HCT116 (cell line): ENCODE data around the gene AMBRA1. TPM values are rescaled to one million over a fixed set of nuclear protein-coding genes. Genes with fewer than 3 reads are reported as not detected.

Experiments
- ATAC-seq: fragments of 200-7000 bp; cut with Tn5 transposase; 2 replicates; pipeline ENCODE4 v1.9.1; 2020; ENCODE audit warnings: mild to moderate bottlenecking, moderate library complexity
- BruUV-seq: library from RNA; stranded (reverse); fragments of 400-500 nt; replicated peaks from 2 replicates; lab custom pipeline; 2021; lab: Mats Ljungman, UMichigan
- CTCF ChIA-PET: fragments of 300-600 bp; sonication (Branson Sonifier 250); formaldehyde crosslinking; loops from one replicate; lab custom pipeline; 2021; ENCODE audit warnings: antibody characterized with exemption; lab: Charles Lee
- POLR2A ChIA-PET: fragments of 300-600, 350-600 bp; sonication (Branson Sonifier 250); formaldehyde crosslinking; loops from one replicate; lab custom pipeline; 2021; ENCODE audit warnings: antibody characterized with exemption; lab: Charles Lee
- RAD21 ChIA-PET, 2 experiments: fragments of 300-600 bp; sonication (Branson Sonifier 250); formaldehyde crosslinking; loops; one replicate each; lab custom pipeline; 2023; ENCODE audit warnings: low total read pairs in 2 of 2; ENCODE audit not compliant: uncharacterized antibody in 2 of 2, unreplicated experiment in 2 of 2, low non-redundant PET in 1 of 2; lab: Charles Lee
- DNase-seq: peaks from one replicate; pipeline ENCODE4 v3.0.0-alpha.2; 2010; ENCODE audit warnings: low read depth, low spot score
- H2AFZ ChIP-seq: fragments of 200-600 bp; shearing (Covaris generic), sonication (generic); 2 replicates; pipeline ENCODE4 v1.6.1; 2017; ENCODE audit warnings: low read depth, mixed run types, mixed read lengths, antibody characterized with exemption, low read length; ENCODE audit not compliant: poor library complexity, severe bottlenecking
- H3K27ac ChIP-seq: 2 replicates; pipeline ENCODE4 v1.5.1; 2012; ENCODE audit warnings: low read depth, low read length
- H3K27me3 ChIP-seq: fragments of 200-600 bp; sonication (generic); 2 replicates; pipeline ENCODE4 v1.6.1; 2016; ENCODE audit warnings: mixed run types, low read length, mixed read lengths; ENCODE audit not compliant: insufficient read depth
- H3K36me3 ChIP-seq, 2 experiments: fragments of 200-500 bp in 1 of 2; fragments of 200-600 bp in 1 of 2; sonication (Bioruptor generic) in 1 of 2; sonication (generic) in 1 of 2; 2 replicates each; pipeline versions ENCODE4 v1.5.1 to v1.6.1; 2014 to 2016; ENCODE audit warnings: low read length in 2 of 2, inconsistent platforms in 1 of 2, mixed read lengths in 1 of 2, mixed run types in 1 of 2; ENCODE audit not compliant: insufficient read depth in 2 of 2, control insufficient read depth in 1 of 2
- H3K4me1 ChIP-seq, 2 experiments: fragments of 200-600 bp in 1 of 2; sonication (generic) in 1 of 2; 2 replicates each; pipeline versions ENCODE4 v1.5.1 to v1.6.1; 2012 to 2017; ENCODE audit warnings: low read length in 2 of 2, inconsistent platforms in 1 of 2, mild to moderate bottlenecking in 1 of 2, mixed read lengths in 1 of 2, mixed run types in 1 of 2, moderate library complexity in 1 of 2; ENCODE audit not compliant: insufficient read depth in 2 of 2, control insufficient read depth in 1 of 2
- H3K4me2 ChIP-seq: fragments of 200-600 bp; sonication (generic); 2 replicates; pipeline ENCODE4 v1.6.1; 2017; ENCODE audit warnings: mixed run types, low read length, mixed read lengths
- H3K4me3 ChIP-seq, 2 experiments: fragments of 200-600 bp in 1 of 2; sonication (generic) in 1 of 2; replicated peaks in 1 of 2; 2 replicates each; pipeline ENCODE4 v1.5.1; 2011 to 2016; ENCODE audit warnings: low read length in 2 of 2, control low read depth in 1 of 2, low read depth in 1 of 2, mild to moderate bottlenecking in 1 of 2, mixed read lengths in 1 of 2, mixed run types in 1 of 2
- H3K79me2 ChIP-seq: fragments of 200-600 bp; sonication (generic); 2 replicates; pipeline ENCODE4 v1.6.1; 2017; ENCODE audit warnings: mild to moderate bottlenecking, mixed run types, low read length, moderate library complexity, mixed read lengths; ENCODE audit not compliant: insufficient read depth
- H3K9ac ChIP-seq: fragments of 200-600 bp; sonication (generic); 2 replicates; pipeline ENCODE4 v1.6.1; 2016; ENCODE audit warnings: low read length, mixed read lengths
- H3K9me2 ChIP-seq: fragments of 200-600 bp; sonication (generic), shearing (Covaris generic); 2 replicates; pipeline ENCODE4 v1.6.1; 2017; ENCODE audit warnings: mixed run types, mild to moderate bottlenecking, moderate library complexity; ENCODE audit not compliant: insufficient read depth
- H3K9me3 ChIP-seq, 2 experiments: fragments of 200-500 bp in 1 of 2; fragments of 200-600 bp in 1 of 2; sonication (Bioruptor generic) in 1 of 2; sonication (generic) in 1 of 2; 2 replicates each; pipeline ENCODE4 v1.6.1; 2014 to 2017; ENCODE audit warnings: low read length in 2 of 2, mixed read lengths in 2 of 2, inconsistent platforms in 1 of 2, low read depth in 1 of 2, mild to moderate bottlenecking in 1 of 2, mixed run types in 1 of 2, moderate library complexity in 1 of 2; ENCODE audit not compliant: control insufficient read depth in 1 of 2, insufficient read depth in 1 of 2
- H4K20me1 ChIP-seq: fragments of 200-600 bp; sonication (generic), shearing (Covaris generic); 2 replicates; pipeline ENCODE4 v1.6.1; 2017; ENCODE audit warnings: mixed run types, mild to moderate bottlenecking, moderate library complexity; ENCODE audit not compliant: insufficient read depth
- CBX3 ChIP-seq: IDR thresholded peaks from 2 replicates; pipeline ENCODE4 v1.6.1; 2012; ENCODE audit warnings: low read depth
- CEBPB ChIP-seq: IDR thresholded peaks from 2 replicates; pipeline ENCODE4 v1.6.1; 2012; ENCODE audit warnings: low read depth
- ELF1 ChIP-seq: IDR thresholded peaks from 2 replicates; pipeline ENCODE4 v1.6.1; 2012; ENCODE audit warnings: low read depth, borderline replicate concordance
- JUND ChIP-seq: IDR thresholded peaks from 2 replicates; pipeline ENCODE4 v1.6.1; 2012
- MAX ChIP-seq: IDR thresholded peaks from 2 replicates; pipeline ENCODE4 v1.6.1; 2012
- SIN3A ChIP-seq: IDR thresholded peaks from 2 replicates; pipeline ENCODE4 v1.6.1; 2012; ENCODE audit warnings: low read depth
- SP1 ChIP-seq: IDR thresholded peaks from 2 replicates; pipeline ENCODE4 v1.6.1; 2012; ENCODE audit warnings: low read depth
- ZBTB33 ChIP-seq: IDR thresholded peaks from 2 replicates; pipeline ENCODE4 v1.6.1; 2011; ENCODE audit warnings: mild to moderate bottlenecking, low read length, moderate library complexity; ENCODE audit not compliant: insufficient replicate concordance; ENCODE audit errors: extremely low read depth
- ZNF274 ChIP-seq: fragments of 200-500 bp; sonication (Bioruptor generic); IDR thresholded peaks from 2 replicates; pipeline ENCODE4 v1.6.1; 2014; ENCODE audit warnings: mild to moderate bottlenecking, low read depth, low read length, inconsistent platforms
- intact Hi-C: fragments of 100-400 bp; cut with micrococcal nuclease; formaldehyde crosslinking; loops from 2 replicates; pipeline ENCODE4 v1.10.0; 2022
- total RNA-seq: library from RNA; stranded (reverse); gene quantifications from one replicate; pipeline ENCODE4 v1.2.1, GENCODE V29; 2021; ENCODE audit not compliant: unreplicated experiment
- TF ChIP-seq, protein P1 (sequence below): IDR thresholded peaks from 2 replicates; pipeline ENCODE4 v1.6.1; 2012

AMBRA1 gene
- total RNA-seq, 1 experiment from 2014 or later = 22.7 TPM

DNA sequence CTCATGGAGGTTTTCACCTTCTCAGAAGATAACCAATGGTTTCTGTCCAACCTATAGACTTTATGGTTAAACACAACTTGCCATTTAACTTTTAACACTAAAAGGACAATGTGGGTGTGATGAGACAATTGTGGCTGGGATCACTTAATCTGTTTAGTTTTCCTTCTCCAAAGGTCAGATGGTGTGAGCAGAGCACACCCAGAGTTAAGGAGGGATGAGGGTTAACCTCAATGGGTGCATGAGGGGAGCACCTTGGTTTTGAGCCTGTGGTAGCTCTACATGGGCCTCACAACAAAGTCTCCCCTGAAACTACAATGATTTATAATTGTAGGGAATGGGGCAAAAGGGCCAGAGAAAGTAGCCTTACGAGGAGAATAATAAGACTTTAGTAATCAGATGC is 173.3 kb downstream of the AMBRA1 start:
- DNase-seq = no peak
- Histone ChIP-seq H3K27me3 (no peaks in the 10 kb centered on the region), H3K27ac (no peak overlapping the region), H4K20me1 (no peaks in the 10 kb centered on the region), H2AFZ (no peak overlapping the region), H3K4me3 (no peak overlapping the region), H3K4me2 (no peak overlapping the region), H3K4me1 (no peaks in the 10 kb centered on the region), H3K79me2 (no peaks in the 10 kb centered on the region), H3K9ac (no peak overlapping the region), H3K9me2 (no peaks in the 10 kb centered on the region), H3K36me3 (no peaks in the 10 kb centered on the region; a peak in 2 of 4 replicates), H3K9me3 (no peaks in the 10 kb centered on the region)
- TF ChIP-seq ZNF274 (no peak), CEBPB (no peak)
- intact Hi-C loops = no loop called here
- BruUV-seq = no TSS peak
- ChIA-PET POLR2A (no interaction called here), CTCF (no interaction called here), RAD21 (no interaction called here)
- ATAC-seq = no peak

DNA sequence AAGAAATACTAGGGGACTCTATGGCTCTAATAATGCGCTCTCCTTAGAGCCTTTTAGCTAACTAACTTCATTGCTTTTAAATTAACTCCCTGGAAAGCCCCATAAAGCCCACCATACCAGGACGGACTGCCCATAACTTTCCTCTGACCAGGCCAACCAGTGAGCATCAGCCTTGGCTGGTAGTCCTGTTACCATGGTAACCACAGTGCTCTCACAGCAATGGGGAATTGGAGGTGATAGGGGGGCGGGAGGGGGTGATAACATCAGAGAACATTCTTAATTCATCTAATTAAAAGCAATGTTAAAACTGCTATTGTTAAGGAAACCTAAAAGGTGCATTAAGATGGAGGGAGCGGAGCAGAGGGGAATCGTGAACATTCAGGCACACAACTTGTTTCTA is 175.1 kb downstream of the AMBRA1 start:
- Histone ChIP-seq H3K79me2 (no peaks in the 10 kb centered on the region), H4K20me1 (no peaks in the 10 kb centered on the region), H2AFZ (no peak overlapping the region), H3K9me2 (no peaks in the 10 kb centered on the region), H3K4me3 (no peak overlapping the region), H3K27ac (no peak overlapping the region), H3K36me3 (peaks cover 0 to 4% of the 10 kb centered on the region in 2 experiments; a peak in 3 of 4 replicates)
- intact Hi-C loops = no loop called here
- DNase-seq = no peak
- no TSS peak for BruUV-seq
- no peak for TF ChIP-seq CBX3
- TF ChIP-seq, protein P1, sequence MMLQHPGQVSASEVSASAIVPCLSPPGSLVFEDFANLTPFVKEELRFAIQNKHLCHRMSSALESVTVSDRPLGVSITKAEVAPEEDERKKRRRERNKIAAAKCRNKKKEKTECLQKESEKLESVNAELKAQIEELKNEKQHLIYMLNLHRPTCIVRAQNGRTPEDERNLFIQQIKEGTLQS = no peak
- TF ChIP-seq CEBPB = no peak
- TF ChIP-seq ELF1 = no peak
- no peak for TF ChIP-seq MAX
- no peak for TF ChIP-seq SP1
- TF ChIP-seq ZBTB33 = no peak
- no peak for TF ChIP-seq ZNF274
- TF ChIP-seq JUND = no peak
- TF ChIP-seq SIN3A = no peak
- TF ChIP-seq, all 23 proteins: peak for 0
- Histone ChIP-seq H3K9me3 (no peaks in the 10 kb centered on the region), H3K27me3 (no peaks in the 10 kb centered on the region), H3K4me1 (no peaks in the 10 kb centered on the region), H3K9ac (no peak overlapping the region), H3K4me2 (no peak overlapping the region)
- ChIA-PET CTCF (interaction anchor here (1.6 kb wide), 1 partner anchor 9 kb away, joined by 4 read pairs; no protein-coding TSS in a partner anchor), RAD21 (no interaction called here), POLR2A (no interaction called here)
- no peak for ATAC-seq
